WI38 (cell line): ENCODE data around the gene COPA.

Source experiments
- H3K4me3 ChIP-seq: 2 replicates; pipeline ENCODE4 v1.5.1; 2011; ENCODE audit warnings: low read depth, mild to moderate bottlenecking, control low read depth, low read length
- CTCF ChIP-seq: IDR thresholded peaks from 2 replicates; pipeline ENCODE4 v1.5.1; 2012; ENCODE audit warnings: low read depth, mild to moderate bottlenecking, control low read depth, low read length

COPA gene

GRCh38 chr1:160351629-160352028 is 8.6 kb upstream of the COPA start:
- no peak for TF ChIP-seq CTCF

GRCh38 chr1:160346958-160347357 is 3.9 kb upstream of the COPA start:
- TF ChIP-seq CTCF, result no peak
- H3K4me3 ChIP-seq, result no peak overlapping the region

More at GRCh38 chr1:160351629-160352028, 8.6 kb upstream of the COPA start:
- no peak overlapping the region for H3K4me3 ChIP-seq

GRCh38 chr1:160346463-160346862 is 3.4 kb upstream of the COPA start:
- no peak overlapping the region for H3K4me3 ChIP-seq
- TF ChIP-seq CTCF, result no peak

GRCh38 chr1:160344936-160345335 is 1.9 kb upstream of the COPA start:
- no peak for TF ChIP-seq CTCF
- H3K4me3 ChIP-seq, result no peak overlapping the region

GRCh38 chr1:160344241-160344640 is 1.2 kb upstream of the COPA start:
- no peak for TF ChIP-seq CTCF
- H3K4me3 ChIP-seq, result peak overlapping the region; percentile 76

- TF ChIP-seq CTCF, result no peak
These were observed 524 bp downstream of the COPA start for GRCh38 chr1:160342526-160342925.

GRCh38 chr1:160340866-160341265 is 2.2 kb downstream of the COPA start:
- TF ChIP-seq CTCF, result no peak
- H3K4me3 ChIP-seq, result peak overlapping the region; percentile 27

More at GRCh38 chr1:160342526-160342925, 524 bp downstream of the COPA start:
- H3K4me3 ChIP-seq, result peak overlapping the region; percentile 76
